Body of pancreas (tissue), 4 donors: ENCODE results near the gene LIMS3.
"Not testable (repeated sequence)": the region's sequence is repeated elsewhere in the genome, so short reads cannot be mapped to it uniquely, and the experiment has no call there.

Source experiments
- CTCF ChIP-seq, 7 experiments: fragments of 450-650 bp in 4 of 7; fragments of 200-600 bp in 3 of 7; sonication (generic) in 3 of 7; IDR thresholded peaks; one replicate each; pipeline ENCODE4 v1.5.1; 2016 to 2019; ENCODE audit warnings: antibody characterized with exemption in 7 of 7
- POLR2A ChIP-seq, 3 donors: fragments of 450-650 bp; IDR thresholded peaks; one replicate each; pipeline ENCODE4 v1.6.1; 2016; ENCODE audit warnings: antibody characterized with exemption in 3 of 3, mild to moderate bottlenecking in 2 of 3

- TF ChIP-seq CTCF, POLR2A (IDR thresholded peaks at IDR 0.05): not testable (repeated sequence)
Observed at GRCh38 chr2:109894141-109894540, 4.3 kb upstream of the LIMS3 start.
